ENCODE results near the gene RNF123. TPM values are rescaled to one million over a fixed set of nuclear protein-coding genes. Genes with fewer than 3 reads are reported as not detected.

The RNF123 gene
- total and polyA plus RNA-seq, 10 of the 15 experiments (the other 5 are each of a cell fraction or from before 2014, with no cell fraction given), result 4.2 to 31.5 (median 17.6) TPM

DNA sequence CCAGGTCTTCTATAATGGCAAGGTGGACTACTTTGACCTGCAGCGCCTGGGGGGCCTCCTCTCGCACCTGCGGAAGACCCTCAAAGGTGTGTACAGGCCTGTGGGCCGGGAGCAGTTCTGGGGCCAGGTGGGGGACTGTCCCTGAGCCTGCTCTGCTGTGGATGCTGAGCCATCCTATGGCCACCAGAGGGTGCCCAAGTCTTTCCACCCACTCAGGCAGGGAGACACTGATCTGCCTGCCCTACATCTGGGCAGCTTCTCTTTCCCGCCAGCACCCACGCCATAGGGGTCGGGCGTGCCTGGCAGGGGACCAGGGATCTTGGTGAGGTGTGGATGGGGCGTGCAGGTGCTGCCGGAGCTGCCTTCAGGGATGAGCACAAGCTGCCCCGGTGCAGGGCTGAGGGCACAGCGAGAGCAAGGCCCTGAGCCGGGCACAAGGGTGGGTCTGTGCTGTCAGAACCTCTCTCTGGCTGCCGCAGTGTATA lies 14.1 kb downstream of the RNF123 start (continued):
- TF ChIP-seq RAD21 (IDR thresholded peaks at IDR 0.05; ENCODE audit: insufficient read depth, low read depth, low read length) (peak; percentile 71), GATAD2B (conservative IDR thresholded peaks at IDR 0.05; ENCODE audit: low read depth) (no peak), MEF2B (IDR thresholded peaks at IDR 0.05; ENCODE audit: partially characterized antibody, poor library complexity, severe bottlenecking) (no peak), EED (IDR thresholded peaks at IDR 0.05; ENCODE audit: low read depth) (no peak)

- Histone ChIP-seq H3K4me3 (no peak overlapping the region), H3K9ac (ENCODE audit: control insufficient read depth, insufficient read depth, low read length) (no peak overlapping the region), H3K27me3 (replicated peaks in 1 of 2; ENCODE audit: control insufficient read depth in 2 of 2, insufficient read depth in 2 of 2, low read length in 1 of 2) (no peaks in the 10 kb centered on the region), H3K9me3 (replicated peaks; ENCODE audit: control insufficient read depth, insufficient read depth, low read length) (no peaks in the 10 kb centered on the region), H3K36me3 (ENCODE audit: control insufficient read depth in 2 of 2, insufficient read depth in 2 of 2, low read length in 1 of 2) (peaks cover 0 to 5% of the 10 kb centered on the region in 2 experiments; a peak in 3 of 4 replicates), H2AFZ (ENCODE audit: control insufficient read depth, low read depth, low read length) (no peak overlapping the region), H3K4me1 (ENCODE audit: control insufficient read depth, insufficient read depth, low read length) (no peaks in the 10 kb centered on the region), H3K79me2 (ENCODE audit: control insufficient read depth, insufficient read depth, low read length) (no peaks in the 10 kb centered on the region), H4K20me1 (ENCODE audit: control insufficient read depth, insufficient read depth) (no peaks in the 10 kb centered on the region), H3K4me2 (ENCODE audit: control insufficient read depth, insufficient read depth) (no peak overlapping the region), H3K27ac (ENCODE audit: control insufficient read depth, insufficient read depth) (no peak overlapping the region)
- WGBS (ENCODE audit: insufficient coverage, insufficient replicate concordance, low lambda C conversion rate, missing lambda C conversion rate), result 100% methylated on average over 7 of the region's 7 CpGs
- ChIA-PET CTCF (interaction anchor here (0.6 to 4.6 kb wide), 7 partner anchors 65 to 164 kb away, joined by 3 to 19 read pairs (median 3); no protein-coding TSS in a partner anchor), RAD21 (ENCODE audit: unreplicated experiment) (interaction anchor here (1.0 kb wide), 1 partner anchor 135 kb away, joined by 3 read pairs; no protein-coding TSS in a partner anchor), SMC1A (ENCODE audit: uncharacterized antibody, unreplicated experiment) (no interaction called here), POLR2A (no interaction called here)
- ATAC-seq (no peak), FAIRE-seq (no peak), DNase-seq (ENCODE audit: low read depth, low spot score) (no peak)
- intact Hi-C loops (cut with micrococcal nuclease; ENCODE audit: unreplicated experiment), result loop anchor here (1.0 kb wide), 2 partner anchors 135 to 202 kb away; no protein-coding TSS in a partner anchor
- in situ Hi-C loops (cut with MboI), result no loop called here
- no TSS peak for BruUV-seq (replicated peaks)
- no peak for TF ChIP-seq CBX3 (IDR thresholded peaks at IDR 0.05; ENCODE audit: borderline replicate concordance, low read depth)
- TF ChIP-seq LARP7 (IDR thresholded peaks at IDR 0.05), result no peak
- no peak for TF ChIP-seq TARDBP (IDR thresholded peaks at IDR 0.05; ENCODE audit: borderline replicate concordance)
- no peak for TF ChIP-seq ZNF217 (IDR thresholded peaks at IDR 0.05)
- TF ChIP-seq ETV6 (conservative IDR thresholded peaks at IDR 0.05 in 1 of 2, IDR thresholded peaks at IDR 0.05 in 1 of 2; ENCODE audit: borderline replicate concordance in 1 of 2, low read depth in 1 of 2), result no peak
- TF ChIP-seq CBFB (IDR thresholded peaks at IDR 0.05; ENCODE audit: low read depth), result no peak
- TF ChIP-seq, protein P1, sequence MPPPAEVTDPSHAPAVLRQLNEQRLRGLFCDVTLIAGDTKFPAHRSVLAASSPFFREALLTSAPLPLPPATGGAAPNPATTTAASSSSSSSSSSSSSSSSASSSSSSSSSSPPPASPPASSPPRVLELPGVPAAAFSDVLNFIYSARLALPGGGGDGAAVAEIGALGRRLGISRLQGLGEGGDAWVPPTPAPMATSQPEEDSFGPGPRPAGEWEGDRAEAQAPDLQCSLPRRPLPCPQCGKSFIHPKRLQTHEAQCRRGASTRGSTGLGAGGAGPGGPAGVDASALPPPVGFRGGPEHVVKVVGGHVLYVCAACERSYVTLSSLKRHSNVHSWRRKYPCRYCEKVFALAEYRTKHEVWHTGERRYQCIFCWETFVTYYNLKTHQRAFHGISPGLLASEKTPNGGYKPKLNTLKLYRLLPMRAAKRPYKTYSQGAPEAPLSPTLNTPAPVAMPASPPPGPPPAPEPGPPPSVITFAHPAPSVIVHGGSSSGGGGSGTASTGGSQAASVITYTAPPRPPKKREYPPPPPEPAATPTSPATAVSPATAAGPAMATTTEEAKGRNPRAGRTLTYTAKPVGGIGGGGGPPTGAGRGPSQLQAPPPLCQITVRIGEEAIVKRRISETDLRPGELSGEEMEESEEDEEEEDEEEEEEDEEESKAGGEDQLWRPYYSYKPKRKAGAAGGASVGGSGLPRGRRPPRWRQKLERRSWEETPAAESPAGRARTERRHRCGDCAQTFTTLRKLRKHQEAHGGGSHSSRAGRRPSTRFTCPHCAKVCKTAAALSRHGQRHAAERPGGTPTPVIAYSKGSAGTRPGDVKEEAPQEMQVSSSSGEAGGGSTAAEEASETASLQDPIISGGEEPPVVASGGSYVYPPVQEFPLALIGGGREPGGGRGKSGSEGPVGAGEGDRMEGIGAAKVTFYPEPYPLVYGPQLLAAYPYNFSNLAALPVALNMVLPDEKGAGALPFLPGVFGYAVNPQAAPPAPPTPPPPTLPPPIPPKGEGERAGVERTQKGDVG (CRISPR knock-in tag; IDR thresholded peaks at IDR 0.05), result no peak
- no peak for TF ChIP-seq MYB (IDR thresholded peaks at IDR 0.05; ENCODE audit: borderline replicate concordance, low read depth, low read length)
- no peak for TF ChIP-seq NR2F1 (conservative IDR thresholded peaks at IDR 0.05)
- TF ChIP-seq NFIC (IDR thresholded peaks at IDR 0.05; ENCODE audit: low read depth, low read length), result no peak
- no peak for TF ChIP-seq JUND (IDR thresholded peaks at IDR 0.05; ENCODE audit: low read depth, low read length)
- no peak for TF ChIP-seq RUNX3 (IDR thresholded peaks at IDR 0.05; ENCODE audit: low read length)
- no peak for TF ChIP-seq RBBP5 (conservative IDR thresholded peaks at IDR 0.05)
- TF ChIP-seq, protein P2, sequence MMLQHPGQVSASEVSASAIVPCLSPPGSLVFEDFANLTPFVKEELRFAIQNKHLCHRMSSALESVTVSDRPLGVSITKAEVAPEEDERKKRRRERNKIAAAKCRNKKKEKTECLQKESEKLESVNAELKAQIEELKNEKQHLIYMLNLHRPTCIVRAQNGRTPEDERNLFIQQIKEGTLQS (IDR thresholded peaks at IDR 0.05; ENCODE audit: borderline replicate concordance, extremely low read depth, low read depth, low read length), result no peak
- no peak for TF ChIP-seq EED (IDR thresholded peaks at IDR 0.05; ENCODE audit: low read depth)
Observed at GRCh38 chr3:49703956-49704355, 14.6 kb downstream of the RNF123 start.
